Activated naive CD4-positive, alpha-beta T cell treated with anti-CD3 and anti-CD28 coated beads, Interleukin-2, amount 50 U/mL, for 24 hours (primary cell): ENCODE results near the gene MICALL1.
A peak's percentile ranks its signal among the peaks of the same experiment; 100 is the strongest.
"Not testable (repeated sequence)": the region's sequence is repeated elsewhere in the genome, so short reads cannot be mapped to it uniquely, and the experiment has no call there.

Source experiments
- H3K27ac Mint-ChIP-seq: one replicate; pipeline ENCODE4 v1.8.0; 2021; ENCODE audit warnings: mild to moderate bottlenecking, mixed read lengths
- H3K27me3 Mint-ChIP-seq: one replicate; pipeline ENCODE4 v1.8.0; 2021; ENCODE audit warnings: mixed read lengths
- H3K36me3 Mint-ChIP-seq: one replicate; pipeline ENCODE4 v1.8.0; 2021; ENCODE audit warnings: mixed read lengths
- H3K4me1 Mint-ChIP-seq: one replicate; pipeline ENCODE4 v1.8.0; 2021; ENCODE audit warnings: mixed read lengths
- H3K4me3 Mint-ChIP-seq: one replicate; pipeline ENCODE4 v1.8.0; 2021; ENCODE audit warnings: mild to moderate bottlenecking, mixed read lengths
- H3K9me3 Mint-ChIP-seq: one replicate; pipeline ENCODE4 v1.8.0; 2021; ENCODE audit warnings: mixed read lengths

The MICALL1 gene

DNA sequence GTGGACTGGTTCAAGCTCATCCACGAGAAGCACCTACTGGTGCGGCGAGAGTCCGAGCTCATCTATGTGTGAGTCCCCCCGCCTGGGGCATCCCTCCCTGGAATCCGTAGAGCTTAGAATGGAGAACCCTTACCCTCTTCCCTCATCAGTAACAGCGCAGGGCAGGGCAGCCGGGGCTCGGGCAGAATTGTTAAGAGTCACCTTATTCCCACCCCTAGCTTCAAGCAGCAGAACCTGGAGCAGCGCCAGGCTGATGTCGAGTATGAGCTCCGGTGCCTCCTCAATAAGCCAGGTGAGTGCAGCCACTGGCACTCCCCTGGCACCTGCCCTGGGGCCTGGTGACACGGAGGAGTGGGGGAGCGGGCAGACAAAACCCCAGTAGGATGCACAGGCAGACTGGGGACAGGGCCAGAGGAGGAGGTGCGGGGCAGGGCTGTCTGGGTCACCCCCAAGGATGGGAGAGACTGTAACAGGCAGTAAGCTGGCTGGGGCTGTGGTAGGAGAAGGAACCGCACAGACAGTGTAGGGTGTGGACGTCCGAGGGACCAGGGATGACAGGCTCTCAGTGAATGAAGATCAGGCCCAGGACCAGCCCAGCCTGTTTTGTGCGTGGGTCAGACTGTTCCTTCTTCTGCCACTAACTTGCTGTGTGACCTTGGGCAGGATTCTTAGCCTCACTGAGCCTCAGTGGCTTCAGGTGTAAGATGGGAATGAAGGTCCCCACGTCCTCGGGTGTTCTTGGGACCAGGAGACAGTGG, 26.9 kb downstream of the MICALL1 start:
- H3K4me3 Mint-ChIP-seq = no peak overlapping the region
- H3K36me3 Mint-ChIP-seq = peaks cover 5% of the 10 kb centered on the region
- no peak overlapping the region for H3K27ac Mint-ChIP-seq
- no peaks in the 10 kb centered on the region for H3K27me3 Mint-ChIP-seq
- H3K4me1 Mint-ChIP-seq = peaks cover 14% of the 10 kb centered on the region
- H3K9me3 Mint-ChIP-seq = no peaks in the 10 kb centered on the region

DNA sequence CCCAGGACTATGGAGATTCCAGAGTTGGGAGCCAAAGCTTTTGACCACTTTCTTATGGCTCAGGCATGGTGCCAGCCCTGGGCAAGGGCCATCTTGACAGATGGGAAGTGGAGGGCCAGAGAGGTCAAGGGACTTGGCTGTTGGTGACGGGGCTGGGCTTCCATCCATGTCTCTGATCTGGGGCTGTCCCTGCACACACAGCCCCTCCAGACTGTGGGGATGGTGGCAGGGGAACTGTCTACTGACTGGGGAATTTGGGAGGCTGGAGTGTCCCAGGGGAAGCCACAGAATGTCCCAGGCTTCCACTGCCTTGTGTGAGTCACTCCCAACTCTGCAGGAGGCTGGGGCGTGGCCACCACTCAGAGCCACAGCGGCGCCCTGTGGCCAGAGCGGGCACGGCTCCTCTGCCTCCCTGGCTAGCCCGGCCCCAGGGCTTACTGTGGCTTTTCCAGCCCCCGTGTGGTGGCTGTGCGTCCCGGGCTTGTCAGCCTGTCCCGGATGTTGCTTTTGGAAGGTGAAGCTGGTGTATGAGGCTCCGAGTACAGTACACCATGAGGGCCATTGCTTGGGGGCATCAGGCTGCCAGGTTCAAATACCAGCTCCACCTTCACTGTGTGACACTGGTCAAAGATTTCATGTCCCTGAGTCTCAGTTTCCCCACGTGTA, 27.7 kb downstream of the MICALL1 start:
- Mint-ChIP-seq H3K4me3 (no peak overlapping the region), H3K4me1 (peaks cover 14% of the 10 kb centered on the region), H3K27me3 (no peaks in the 10 kb centered on the region), H3K36me3 (peaks cover 2% of the 10 kb centered on the region), H3K27ac (no peak overlapping the region), H3K9me3 (no peaks in the 10 kb centered on the region)

DNA sequence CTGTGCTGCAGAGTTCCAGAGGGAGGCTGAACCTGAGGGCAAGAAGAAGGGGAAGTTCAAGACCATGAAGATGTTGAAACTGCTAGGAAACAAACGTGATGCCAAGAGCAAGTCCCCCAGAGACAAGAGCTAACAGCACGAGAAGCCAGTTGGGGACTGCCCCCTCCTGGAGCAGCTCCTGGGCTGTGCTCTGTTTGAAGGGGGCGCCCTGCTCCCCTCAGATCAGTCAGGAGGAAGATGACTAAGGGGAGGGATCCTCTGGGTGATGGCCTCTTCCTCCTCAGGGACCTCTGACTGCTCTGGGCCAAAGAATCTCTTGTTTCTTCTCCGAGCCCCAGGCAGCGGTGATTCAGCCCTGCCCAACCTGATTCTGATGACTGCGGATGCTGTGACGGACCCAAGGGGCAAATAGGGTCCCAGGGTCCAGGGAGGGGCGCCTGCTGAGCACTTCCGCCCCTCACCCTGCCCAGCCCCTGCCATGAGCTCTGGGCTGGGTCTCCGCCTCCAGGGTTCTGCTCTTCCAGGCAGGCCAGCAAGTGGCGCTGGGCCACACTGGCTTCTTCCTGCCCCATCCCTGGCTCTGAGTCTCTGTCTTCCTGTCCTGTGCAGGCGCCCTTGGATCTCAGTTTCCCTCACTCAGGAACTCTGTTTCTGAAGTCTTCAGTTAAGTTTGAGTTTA, 34.7 kb downstream of the MICALL1 start:
- H3K4me3 Mint-ChIP-seq = no peak overlapping the region
- no peaks in the 10 kb centered on the region for H3K9me3 Mint-ChIP-seq
- no peak overlapping the region for H3K27ac Mint-ChIP-seq
- no peaks in the 10 kb centered on the region for H3K27me3 Mint-ChIP-seq
- peaks cover 8% of the 10 kb centered on the region for H3K36me3 Mint-ChIP-seq
- no peaks in the 10 kb centered on the region for H3K4me1 Mint-ChIP-seq

DNA sequence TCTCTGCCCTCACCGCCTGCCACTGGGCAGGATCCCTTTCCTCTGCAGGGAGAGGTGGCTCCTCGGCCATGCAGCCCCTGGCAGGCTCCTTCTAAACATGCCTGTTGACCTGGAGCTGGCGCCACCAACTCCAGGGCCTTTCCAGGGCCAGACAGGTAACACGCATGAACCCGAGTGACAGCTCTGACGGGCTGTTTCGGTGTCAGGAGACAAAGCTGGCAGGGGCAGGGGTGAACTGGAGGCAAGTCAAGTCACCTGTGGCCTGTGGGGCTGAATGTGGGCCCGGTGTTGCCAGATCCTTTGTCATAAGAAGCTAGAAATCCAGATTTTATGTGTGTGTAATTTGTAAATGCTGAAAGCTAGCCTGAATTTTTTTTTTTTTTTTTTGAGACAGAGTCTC, 36.0 kb downstream of the MICALL1 start:
- no peak overlapping the region for H3K4me3 Mint-ChIP-seq
- no peak overlapping the region for H3K27ac Mint-ChIP-seq
- H3K4me1 Mint-ChIP-seq = no peaks in the 10 kb centered on the region
- H3K27me3 Mint-ChIP-seq = no peaks in the 10 kb centered on the region
- peaks cover 8% of the 10 kb centered on the region for H3K36me3 Mint-ChIP-seq
- H3K9me3 Mint-ChIP-seq = no peaks in the 10 kb centered on the region

DNA sequence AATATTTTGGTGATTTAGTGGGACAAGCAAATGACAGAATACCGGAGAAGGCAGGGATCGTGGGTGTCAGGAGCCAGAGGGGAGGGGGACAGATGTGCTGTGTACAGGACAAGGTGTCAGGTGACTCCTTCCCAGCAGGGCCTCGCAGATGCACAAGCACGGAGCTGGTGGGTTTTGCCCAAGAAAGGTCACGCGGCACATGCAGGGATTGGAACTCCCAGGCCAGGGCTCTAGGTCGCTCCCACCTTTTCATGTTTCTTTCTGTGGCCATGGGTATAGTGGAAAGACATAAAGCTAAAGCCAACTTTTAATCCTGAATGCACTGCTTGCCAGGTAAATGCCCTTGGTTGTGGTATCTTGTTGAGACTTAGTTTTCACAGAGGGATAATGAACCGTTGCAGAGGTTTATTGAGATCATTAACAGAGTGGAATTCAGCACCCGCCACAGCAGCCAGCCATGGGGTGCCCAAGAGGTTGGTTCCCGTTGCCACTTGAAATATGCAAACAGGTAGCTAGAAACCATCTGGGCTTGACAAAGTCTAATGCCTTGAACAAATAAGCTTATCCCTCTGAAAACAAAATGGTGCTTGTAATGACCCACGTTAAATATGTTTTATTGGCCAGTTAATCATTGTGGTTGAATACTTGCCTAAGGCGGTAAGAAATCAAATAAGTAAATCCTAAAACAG, 37.2 kb downstream of the MICALL1 start:
- no peak overlapping the region for H3K27ac Mint-ChIP-seq
- H3K4me3 Mint-ChIP-seq = no peak overlapping the region
- H3K27me3 Mint-ChIP-seq = no peaks in the 10 kb centered on the region
- no peaks in the 10 kb centered on the region for H3K4me1 Mint-ChIP-seq
- no peaks in the 10 kb centered on the region for H3K9me3 Mint-ChIP-seq
- H3K36me3 Mint-ChIP-seq = peaks cover 5% of the 10 kb centered on the region

- H3K27ac Mint-ChIP-seq = no peak overlapping the region
- no peaks in the 10 kb centered on the region for H3K4me1 Mint-ChIP-seq
- no peaks in the 10 kb centered on the region for H3K27me3 Mint-ChIP-seq
- peaks cover 5% of the 10 kb centered on the region for H3K36me3 Mint-ChIP-seq
- H3K4me3 Mint-ChIP-seq = no peak overlapping the region
- no peaks in the 10 kb centered on the region for H3K9me3 Mint-ChIP-seq
These were observed 37.7 kb downstream of the MICALL1 start for GRCh38 chr22:37943825-37944198.

DNA sequence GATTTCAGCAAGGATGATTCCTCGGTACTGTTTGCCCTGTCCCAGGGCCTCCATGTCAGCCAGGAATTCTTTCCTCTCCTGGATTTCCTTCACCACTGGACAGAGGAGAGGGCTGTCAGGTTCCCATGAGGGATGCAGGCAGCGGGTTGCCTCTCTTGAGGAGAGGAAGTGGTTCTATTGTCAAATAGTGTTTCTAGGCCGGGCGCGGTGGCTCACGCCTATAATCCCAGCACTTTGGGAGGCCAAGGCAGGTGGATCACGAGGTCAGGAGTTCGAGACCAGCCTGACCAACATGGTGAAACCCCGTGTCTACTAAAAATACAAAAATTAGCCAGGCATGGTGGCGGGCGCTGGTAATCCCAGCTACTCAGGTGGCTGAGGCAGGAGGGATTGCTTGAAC, 38.3 kb downstream of the MICALL1 start:
- H3K4me1 Mint-ChIP-seq, H3K27me3 Mint-ChIP-seq, H3K4me3 Mint-ChIP-seq, H3K9me3 Mint-ChIP-seq, H3K36me3 Mint-ChIP-seq, H3K27ac Mint-ChIP-seq: not testable (repeated sequence)

GRCh38 chr22:37947142-37947795, 41.2 kb downstream of the MICALL1 start:
- not testable (repeated sequence) for H3K9me3 Mint-ChIP-seq, H3K4me1 Mint-ChIP-seq, H3K27me3 Mint-ChIP-seq, H3K4me3 Mint-ChIP-seq, H3K36me3 Mint-ChIP-seq, H3K27ac Mint-ChIP-seq

DNA sequence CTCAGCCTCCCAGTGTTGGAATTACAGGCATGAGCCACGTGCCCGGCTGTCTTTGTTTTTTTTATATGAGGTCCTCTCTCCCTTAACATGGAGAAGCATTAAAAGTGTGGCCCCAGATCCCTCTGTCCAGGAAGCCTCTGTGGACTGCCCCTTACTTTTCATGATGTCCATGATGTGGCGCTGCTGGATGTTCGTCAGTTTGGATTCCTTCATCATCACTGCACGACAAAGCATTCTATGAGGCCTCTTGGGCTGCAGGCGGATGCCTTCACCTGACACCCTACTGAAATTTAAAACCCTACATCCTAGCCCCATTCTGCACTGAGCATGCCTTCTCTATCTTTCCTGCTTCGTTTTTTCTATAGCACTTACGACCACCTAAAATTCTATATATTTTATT, 45.2 kb downstream of the MICALL1 start:
- Mint-ChIP-seq H3K27me3 (peaks cover 5% of the 10 kb centered on the region), H3K4me3 (no peak overlapping the region), H3K27ac (no peak overlapping the region), H3K36me3 (peaks cover 4% of the 10 kb centered on the region), H3K9me3 (no peaks in the 10 kb centered on the region), H3K4me1 (peaks cover 27% of the 10 kb centered on the region)

DNA sequence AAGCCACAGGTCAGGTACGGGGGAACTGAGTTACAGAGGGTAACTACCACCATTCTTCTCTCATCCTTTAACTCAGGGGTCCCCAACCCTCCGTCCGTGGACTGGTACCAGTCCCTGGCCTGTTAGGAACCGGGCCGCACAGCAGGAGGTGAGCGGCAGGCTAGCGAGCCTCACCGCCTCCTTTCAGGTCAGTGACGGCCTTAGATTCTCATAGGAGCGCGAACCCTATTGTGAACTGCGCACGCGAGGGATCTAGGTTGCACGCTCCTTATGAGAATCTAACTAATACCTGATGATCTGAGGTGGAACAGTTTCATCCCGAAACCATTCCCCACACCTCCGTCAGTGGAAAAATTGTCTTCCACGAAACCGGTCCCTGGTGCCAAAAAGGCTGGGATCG, 46.5 kb downstream of the MICALL1 start:
- H3K27me3 Mint-ChIP-seq, H3K27ac Mint-ChIP-seq, H3K36me3 Mint-ChIP-seq, H3K9me3 Mint-ChIP-seq: not testable (repeated sequence)
- peaks cover 37% of the 10 kb centered on the region for H3K4me1 Mint-ChIP-seq
- H3K4me3 Mint-ChIP-seq = peak overlapping the region; percentile 93

DNA sequence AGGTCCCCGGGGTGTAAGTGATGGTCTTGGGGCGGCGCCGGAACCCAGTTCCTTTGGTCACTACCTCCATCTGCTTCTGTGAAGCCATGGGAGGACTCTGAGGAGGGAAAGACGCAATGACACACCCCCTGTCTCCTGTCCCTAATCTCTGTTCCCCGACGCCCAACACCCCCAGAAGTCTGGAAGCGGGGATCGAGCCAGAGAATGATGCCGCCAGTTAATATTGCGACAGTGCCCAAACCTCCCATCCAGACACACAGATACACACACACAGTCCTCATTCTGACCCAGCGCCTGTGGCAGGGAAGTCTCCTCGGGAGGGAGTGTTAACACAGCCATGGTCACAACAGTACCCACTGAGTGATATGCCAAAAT, 47.0 kb downstream of the MICALL1 start:
- Mint-ChIP-seq H3K4me1 (peaks cover 40% of the 10 kb centered on the region), H3K27me3 (peaks cover 5% of the 10 kb centered on the region), H3K9me3 (no peaks in the 10 kb centered on the region), H3K4me3 (peak overlapping the region; percentile 93), H3K27ac (no peak overlapping the region), H3K36me3 (peaks cover 8% of the 10 kb centered on the region)

GRCh38 chr22:37953437-37954179, 47.5 kb downstream of the MICALL1 start, which contains the start of the genes C22orf23 and POLR2F:
Gene C22orf23 (minus strand): TSS chr22:37953601. CDS start chr22:37953149, 452 bp downstream.
Gene POLR2F (plus strand): TSS chr22:37953699. CDS start chr22:37953788, 89 bp downstream.
- H3K4me3 Mint-ChIP-seq = peak within 1 kb of the TSS; percentile 93
- H3K4me1 Mint-ChIP-seq = peaks cover 43% of the 10 kb centered on the region
- peaks cover 11% of the 10 kb centered on the region for H3K36me3 Mint-ChIP-seq
- H3K9me3 Mint-ChIP-seq = no peaks in the 10 kb centered on the region
- H3K27me3 Mint-ChIP-seq = peaks cover 5% of the 10 kb centered on the region
- peak within 1 kb of the TSS; percentile 88 for H3K27ac Mint-ChIP-seq

DNA sequence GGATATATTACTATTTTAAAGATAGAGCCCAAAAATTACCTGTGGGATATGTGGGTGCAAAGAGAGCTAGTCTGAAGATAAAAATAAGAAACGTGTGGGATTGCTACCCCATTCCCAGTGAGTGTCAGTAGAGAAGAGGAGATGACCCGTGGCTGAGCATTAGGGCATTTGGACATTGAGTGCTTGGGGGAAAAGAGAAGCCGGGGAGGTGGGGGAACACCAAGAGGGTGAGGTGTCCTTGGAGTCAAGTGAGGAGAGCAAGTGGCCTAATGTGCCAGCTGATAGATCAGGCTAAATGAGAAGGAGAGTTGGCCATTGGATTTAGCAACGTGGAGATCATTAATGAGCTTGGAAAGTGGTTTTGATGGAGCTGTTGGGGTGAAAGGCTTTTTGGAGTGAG, 48.6 kb downstream of the MICALL1 start:
- H3K36me3 Mint-ChIP-seq = peaks cover 20% of the 10 kb centered on the region
- peak overlapping the region; percentile 93 for H3K4me3 Mint-ChIP-seq
- no peaks in the 10 kb centered on the region for H3K9me3 Mint-ChIP-seq
- H3K4me1 Mint-ChIP-seq = peaks cover 46% of the 10 kb centered on the region
- H3K27ac Mint-ChIP-seq = peak overlapping the region; percentile 1
- peaks cover 5% of the 10 kb centered on the region for H3K27me3 Mint-ChIP-seq

GRCh38 chr22:37955825-37956397, 49.8 kb downstream of the MICALL1 start:
- H3K27ac Mint-ChIP-seq = not testable (repeated sequence)

More at GRCh38 chr22:37955825-37956397, 49.8 kb downstream of the MICALL1 start:
- Mint-ChIP-seq H3K36me3 (peaks cover 20% of the 10 kb centered on the region), H3K4me1 (peaks cover 46% of the 10 kb centered on the region)
- not testable (repeated sequence) for H3K4me3 Mint-ChIP-seq, H3K9me3 Mint-ChIP-seq, H3K27me3 Mint-ChIP-seq
